ENCODE measurements around the gene ATP4B. TPM values are rescaled to one million over a fixed set of nuclear protein-coding genes. Genes with fewer than 3 reads are reported as not detected.
A peak's percentile ranks its signal among the peaks of the same experiment; 100 is the strongest.

The ATP4B gene
- total RNA-seq, 1 experiment from 2014 or later = not detected

- Histone ChIP-seq H3K23me2 (ENCODE audit: insufficient read length, low read depth, low read length, poor library complexity, severe bottlenecking) (no peaks in the 10 kb centered on the region), H2BK5ac (ENCODE audit: insufficient read length, low read length) (no peak overlapping the region), H4K20me1 (ENCODE audit: control insufficient read depth, insufficient read depth, insufficient read length) (no peaks in the 10 kb centered on the region), H2BK15ac (ENCODE audit: low read depth, low read length) (no peak overlapping the region), H3K14ac (ENCODE audit: insufficient read depth, low read length) (no peak overlapping the region), H2AFZ (ENCODE audit: low read length) (no peak overlapping the region), H3K27ac (ENCODE audit: insufficient read length, low read depth, low read length) (no peak overlapping the region), H3K9me3 (ENCODE audit: control insufficient read depth, low read depth, low read length) (no peaks in the 10 kb centered on the region), H2BK12ac (ENCODE audit: insufficient read length, low read depth, low read length) (no peak overlapping the region), H2AK5ac (ENCODE audit: insufficient read length, low read length) (no peak overlapping the region), H2BK120ac (ENCODE audit: low read depth, low read length, poor library complexity, severe bottlenecking) (no peak overlapping the region), H4K8ac (replicated peaks; ENCODE audit: insufficient read length, low read depth, low read length) (no peak overlapping the region), H3K9ac (ENCODE audit: extremely low read depth, insufficient read length, low read length) (no peak overlapping the region), H4K5ac (ENCODE audit: insufficient read length, low read depth, low read length) (no peak overlapping the region), H3K27me3 (ENCODE audit: insufficient read depth, low read length) (no peaks in the 10 kb centered on the region), H3K79me2 (ENCODE audit: insufficient read depth, low read length) (no peaks in the 10 kb centered on the region; the same call in 1 of the 2 replicates), H3T11ph (ENCODE audit: low read length) (no peak overlapping the region), H3K79me1 (ENCODE audit: insufficient read depth, low read depth, low read length, poor library complexity, severe bottlenecking) (no peaks in the 10 kb centered on the region), H3K4ac (ENCODE audit: low read depth, low read length) (no peak overlapping the region), H3K23ac (ENCODE audit: insufficient read length, low read depth, low read length) (no peak overlapping the region), H4K91ac (ENCODE audit: insufficient read length, low read depth, low read length) (no peak overlapping the region), H2BK20ac (ENCODE audit: low read depth, low read length, poor library complexity, severe bottlenecking) (no peak overlapping the region), H3K18ac (ENCODE audit: insufficient read length, low read depth, low read length) (no peak overlapping the region), H3K4me1 (ENCODE audit: insufficient read depth, low read length) (no peaks in the 10 kb centered on the region), H3K56ac (ENCODE audit: insufficient read length, low read depth, low read length) (no peak overlapping the region), H3K4me2 (ENCODE audit: insufficient read depth, insufficient read length, low read length) (no peak overlapping the region)
- Mint-ChIP-seq H3K27me3 (ENCODE audit: low read depth) (no peaks in the 10 kb centered on the region), H3K27ac (peak overlapping the region; percentile 37 to 95 (median 82); a peak in 5 of 7 replicates), H3K36me3 (ENCODE audit: insufficient read depth in 1 of 3, low read depth in 3 of 3) (peaks cover 54 to 89% (median 75%) of the 10 kb centered on the region in 3 experiments), H3K9me3 (peaks cover 12 to 15% of the 10 kb centered on the region in 2 experiments), H3K4me3 (no peak overlapping the region), H3K4me1 (0 out of 4 replicates have a peak, but pooled peaks cover 0 to 2% of the 10 kb centered on the region in 2 experiments)
- no CpG with 5 or more reads among the region's 16 CpGs for WGBS (ENCODE audit: extremely low coverage, insufficient read length, low lambda C conversion rate)
- TF ChIP-seq CTCF (conservative IDR thresholded peaks at IDR 0.05) = no peak
- no peak for DNase-seq
Observed at GRCh38 chr13:113627136-113627535, 30.9 kb downstream of the ATP4B start.

All from H9 (cell line).